ENCODE data around the gene TERT. TPM values are rescaled to one million over a fixed set of nuclear protein-coding genes. Genes with fewer than 3 reads are reported as not detected.

TERT gene
- total and polyA plus RNA-seq, 2 of the 13 experiments (the other 11 are each of a cell fraction or from before 2014, with no cell fraction given), result 4.3 to 5.9 TPM

GRCh38 chr5:1323803-1324173 lies 28.9 kb upstream of the TERT start:
- Histone ChIP-seq H3K9ac (ENCODE audit: insufficient read depth, low read depth, low read length) (no peak overlapping the region), H3K9me3 (ENCODE audit: low read length) (no peaks in the 10 kb centered on the region), H3K4me3 (replicated peaks in 1 of 3; ENCODE audit: insufficient read depth in 1 of 3, low read depth in 2 of 3, low read length in 3 of 3) (no peak overlapping the region), H3K4me2 (ENCODE audit: low read depth, low read length) (no peak overlapping the region), H3K36me3 (replicated peaks in 1 of 2; ENCODE audit: control insufficient read depth in 1 of 2, insufficient read depth in 2 of 2, low read length in 2 of 2) (peaks cover 33 to 55% of the 10 kb centered on the region in 2 experiments; a peak in 4 of 5 replicates), H3K27me3 (ENCODE audit: control insufficient read depth in 1 of 2, insufficient read depth in 2 of 2, low read length in 2 of 2) (no peaks in the 10 kb centered on the region), H3K79me2 (ENCODE audit: insufficient read depth, low read length) (no peaks in the 10 kb centered on the region), H2AFZ (ENCODE audit: low read length) (no peak overlapping the region), H3K4me1 (ENCODE audit: insufficient read depth, low read length) (peaks cover 28% of the 10 kb centered on the region), H3K27ac (ENCODE audit: extremely low read length, insufficient read depth, low read length) (no peak overlapping the region), H4K20me1 (ENCODE audit: insufficient read depth, low read length) (peaks cover 15% of the 10 kb centered on the region)
- no TSS peak for BruUV-seq (replicated peaks)
- in situ Hi-C loops (cut with HindIII; ENCODE audit: extremely low pct_ligation_motif_present, low pct_unique_long_range_greater_than_20kb) (no loop called here), intact Hi-C loops (cut with micrococcal nuclease; ENCODE audit: unreplicated experiment) (no loop called here)
- ATAC-seq (no peak), DNase-seq (ENCODE audit: low spot score) (no peak), FAIRE-seq (no peak)
- WGBS (ENCODE audit: low lambda C conversion rate), result 96% methylated on average over 10 of the region's 13 CpGs
- ChIA-PET CTCF (ENCODE audit: low intra/inter-chr PET ratio, low total read pairs) (no interaction called here), POLR2A (no interaction called here)
- TF ChIP-seq, protein P1, sequence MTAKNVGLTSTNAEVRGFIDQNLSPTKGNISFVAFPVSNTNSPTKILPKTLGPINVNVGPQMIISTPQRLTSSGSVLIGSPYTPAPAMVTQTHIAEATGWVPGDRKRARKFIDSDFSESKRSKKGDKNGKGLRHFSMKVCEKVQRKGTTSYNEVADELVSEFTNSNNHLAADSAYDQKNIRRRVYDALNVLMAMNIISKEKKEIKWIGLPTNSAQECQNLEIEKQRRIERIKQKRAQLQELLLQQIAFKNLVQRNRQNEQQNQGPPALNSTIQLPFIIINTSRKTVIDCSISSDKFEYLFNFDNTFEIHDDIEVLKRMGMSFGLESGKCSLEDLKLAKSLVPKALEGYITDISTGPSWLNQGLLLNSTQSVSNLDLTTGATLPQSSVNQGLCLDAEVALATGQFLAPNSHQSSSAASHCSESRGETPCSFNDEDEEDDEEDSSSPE (CRISPR knock-in tag; IDR thresholded peaks at IDR 0.05), result no peak
- no peak for TF ChIP-seq ZNF17 (CRISPR knock-in tag; IDR thresholded peaks at IDR 0.05)
- no peak for TF ChIP-seq NONO (IDR thresholded peaks at IDR 0.05)
- TF ChIP-seq NONO (CRISPR knock-in tag; conservative IDR thresholded peaks at IDR 0.05), result no peak
- TF ChIP-seq NFYC (CRISPR knock-in tag; IDR thresholded peaks at IDR 0.05), result no peak
- TF ChIP-seq MYPOP (CRISPR knock-in tag; IDR thresholded peaks at IDR 0.05), result no peak

All from HepG2 (cell line).